Prostate gland (tissue), 2 donors: ENCODE results near the gene TUT7.

Source experiments
- CTCF ChIP-seq, 4 experiments: fragments of 200-600 bp in 2 of 4; fragments of 450-650 bp in 2 of 4; sonication (generic) in 2 of 4; IDR thresholded peaks; 1 replicate in 3 of 4; 2 replicates in 1 of 4; pipeline ENCODE4 v1.5.1; 2016 to 2019; ENCODE audit warnings: antibody characterized with exemption in 4 of 4, mild to moderate bottlenecking in 2 of 4, moderate library complexity in 2 of 4
- POLR2A ChIP-seq: fragments of 450-650 bp; IDR thresholded peaks from one replicate; pipeline ENCODE4 v1.6.1; 2016; ENCODE audit warnings: antibody characterized with exemption, mild to moderate bottlenecking
- POLR2AphosphoS5 ChIP-seq: sonication (generic); formaldehyde crosslinking; IDR thresholded peaks from one replicate; pipeline ENCODE4 v1.6.1; 2017; ENCODE audit warnings: antibody characterized with exemption

DNA sequence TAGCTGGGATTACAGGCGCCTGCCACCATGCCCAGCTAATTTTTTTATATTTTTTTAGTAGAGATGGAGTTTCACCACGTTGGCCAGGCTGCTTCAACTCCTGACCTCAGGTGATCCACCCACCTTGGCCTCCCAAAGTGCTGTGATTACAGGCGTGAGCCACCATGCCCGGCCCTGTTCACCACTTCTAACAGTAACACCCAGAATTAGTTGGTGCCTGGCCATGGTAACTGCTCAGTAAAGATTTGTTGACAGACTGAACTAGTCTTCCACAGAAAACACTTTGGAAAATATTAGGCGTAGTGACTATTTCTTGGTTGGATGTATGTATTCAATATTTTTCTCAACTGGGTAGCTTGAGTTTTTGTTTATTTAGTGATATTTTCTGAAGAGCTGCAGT, 24.0 kb downstream of the TUT7 start:
- TF ChIP-seq CTCF (IDR thresholded peaks at IDR 0.05) (no peak), POLR2A (no peak), POLR2AphosphoS5 (no peak)
